Inferior parietal cortex (tissue), 1 donor: ENCODE data around the gene FAM131A.

ENCODE experiments used
- DNase-seq: peaks from one replicate; pipeline ENCODE4 v3.0.0-alpha.2; 2016; ENCODE audit errors: extremely low spot score

Gene FAM131A

DNA sequence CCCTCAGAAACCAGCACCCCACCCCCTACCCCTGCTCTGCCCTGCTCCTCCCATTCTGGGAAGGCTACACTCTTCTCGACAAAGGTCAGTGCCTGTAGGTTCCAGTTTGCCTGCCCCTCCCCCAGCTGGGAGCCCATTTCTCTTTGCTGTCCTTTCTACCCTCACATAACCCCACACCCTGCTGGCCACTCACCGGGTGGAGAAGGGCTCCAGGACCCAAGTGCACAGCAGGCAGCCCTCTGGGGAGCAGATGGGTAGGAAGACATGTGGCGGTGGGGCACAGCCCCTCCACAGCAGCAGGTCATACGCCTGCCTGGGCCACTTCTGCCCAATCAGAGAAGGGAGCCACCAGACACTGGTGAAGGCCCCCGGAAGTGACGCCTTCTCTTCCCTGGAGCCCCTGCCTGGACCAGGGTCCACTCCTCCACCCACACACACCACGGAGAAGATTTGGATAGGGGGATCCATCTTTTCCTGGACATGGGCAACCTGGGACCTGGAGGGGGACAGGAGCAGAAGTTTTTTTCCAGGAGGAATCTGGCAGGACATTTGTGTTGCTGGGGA, 40.6 kb downstream of the FAM131A start, which contains the start of gene THPO:
Gene THPO, minus strand, starts transcription at position 326 of the 564 bp plus-strand sequence. CDS start 1,948 bp downstream, outside the sequence.
- no peak for DNase-seq

DNA sequence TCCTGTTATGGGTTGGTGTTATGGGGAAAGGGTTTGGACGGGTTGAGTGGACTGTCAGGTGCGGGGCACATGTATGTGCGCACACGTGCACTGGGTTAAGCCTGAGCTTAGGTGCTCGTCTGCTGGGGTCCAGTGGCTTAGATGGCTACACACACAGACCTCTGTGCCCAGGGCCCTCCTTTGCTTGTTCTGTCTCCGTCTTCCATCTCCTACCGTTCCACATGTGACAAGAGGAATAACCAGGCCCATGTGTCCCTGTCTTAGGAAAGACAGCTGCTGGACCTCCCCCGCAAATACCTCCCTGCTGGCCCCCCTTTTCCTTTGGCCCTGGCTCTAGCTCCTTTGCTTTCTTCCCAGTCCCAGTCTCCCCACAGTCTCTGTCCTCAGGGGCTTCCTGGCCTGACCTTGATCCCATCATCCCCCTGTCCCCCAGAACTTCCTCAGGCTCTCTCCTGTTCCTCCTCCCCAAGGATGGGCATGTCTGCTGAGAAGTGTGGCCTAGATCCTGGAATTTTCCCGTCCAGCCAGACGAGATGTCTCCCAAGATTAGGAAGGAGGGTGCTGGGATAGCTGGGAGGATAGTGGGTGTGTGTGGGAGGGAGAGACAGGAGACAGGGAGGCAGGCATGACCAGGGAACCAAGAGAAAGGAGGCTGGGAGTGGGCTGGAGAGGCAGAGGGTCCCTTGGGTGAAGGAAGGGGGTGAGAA, 41.4 kb downstream of the FAM131A start:
- DNase-seq: no peak

DNA sequence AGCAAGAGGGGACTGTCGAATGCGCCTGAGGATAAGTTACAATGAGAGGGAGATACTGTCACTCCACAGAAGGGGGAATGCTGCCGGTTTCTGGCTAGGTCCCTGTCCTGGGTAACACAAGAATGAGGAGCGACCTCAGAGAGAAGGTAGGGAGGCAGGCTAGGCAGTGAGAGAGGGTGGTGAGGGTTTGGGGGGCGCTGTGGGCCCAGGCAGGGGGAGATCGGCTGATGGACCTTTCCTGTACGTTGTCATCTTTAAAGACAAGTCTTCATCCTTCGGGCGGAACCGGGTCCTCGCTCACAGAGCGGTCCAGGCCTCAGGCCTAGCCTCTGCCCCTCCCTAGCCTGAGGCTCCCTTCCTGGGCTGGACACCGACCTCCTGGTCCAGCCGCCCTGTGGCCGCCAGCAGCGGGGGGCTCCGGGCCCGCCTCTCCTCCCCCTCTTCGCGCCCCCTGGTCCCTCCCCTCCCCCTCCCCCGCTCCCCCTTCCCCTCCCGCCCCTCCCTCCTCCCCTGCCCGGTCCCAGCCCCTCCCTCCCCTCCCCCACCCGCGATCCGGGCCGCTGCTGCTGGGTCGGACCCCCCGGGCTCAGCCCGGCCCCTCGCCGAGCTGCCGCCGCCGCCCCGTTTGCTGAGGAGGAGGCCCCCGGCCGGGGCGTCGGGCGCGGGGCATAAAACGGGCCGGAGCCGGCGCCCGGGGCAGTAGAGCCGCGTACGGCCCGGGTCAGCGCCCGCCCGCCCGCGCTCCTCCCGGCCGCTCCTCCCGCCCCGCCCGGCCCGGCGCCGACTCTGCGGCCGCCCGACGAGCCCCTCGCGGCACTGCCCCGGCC, 42.2 kb downstream of the FAM131A start, which contains the start of gene CHRD:
Gene CHRD, plus strand, starts transcription at position 697 of the 827 bp plus-strand sequence. CDS start 265 bp downstream, outside the sequence.
- no peak for DNase-seq

DNA sequence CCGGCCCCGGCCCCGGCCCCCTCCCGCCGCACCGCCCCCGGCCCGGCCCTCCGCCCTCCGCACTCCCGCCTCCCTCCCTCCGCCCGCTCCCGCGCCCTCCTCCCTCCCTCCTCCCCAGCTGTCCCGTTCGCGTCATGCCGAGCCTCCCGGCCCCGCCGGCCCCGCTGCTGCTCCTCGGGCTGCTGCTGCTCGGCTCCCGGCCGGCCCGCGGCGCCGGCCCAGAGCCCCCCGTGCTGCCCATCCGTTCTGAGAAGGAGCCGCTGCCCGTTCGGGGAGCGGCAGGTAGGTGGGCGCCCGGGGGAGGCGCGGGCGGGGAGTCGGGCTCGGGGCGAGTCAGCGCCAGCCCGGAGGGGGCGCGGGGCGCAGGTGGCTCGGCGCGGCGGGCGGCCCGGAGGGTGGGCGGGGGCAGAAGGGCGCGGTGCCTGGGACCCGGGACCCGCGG, 42.8 kb downstream of the FAM131A start:
- DNase-seq: no peak

DNA sequence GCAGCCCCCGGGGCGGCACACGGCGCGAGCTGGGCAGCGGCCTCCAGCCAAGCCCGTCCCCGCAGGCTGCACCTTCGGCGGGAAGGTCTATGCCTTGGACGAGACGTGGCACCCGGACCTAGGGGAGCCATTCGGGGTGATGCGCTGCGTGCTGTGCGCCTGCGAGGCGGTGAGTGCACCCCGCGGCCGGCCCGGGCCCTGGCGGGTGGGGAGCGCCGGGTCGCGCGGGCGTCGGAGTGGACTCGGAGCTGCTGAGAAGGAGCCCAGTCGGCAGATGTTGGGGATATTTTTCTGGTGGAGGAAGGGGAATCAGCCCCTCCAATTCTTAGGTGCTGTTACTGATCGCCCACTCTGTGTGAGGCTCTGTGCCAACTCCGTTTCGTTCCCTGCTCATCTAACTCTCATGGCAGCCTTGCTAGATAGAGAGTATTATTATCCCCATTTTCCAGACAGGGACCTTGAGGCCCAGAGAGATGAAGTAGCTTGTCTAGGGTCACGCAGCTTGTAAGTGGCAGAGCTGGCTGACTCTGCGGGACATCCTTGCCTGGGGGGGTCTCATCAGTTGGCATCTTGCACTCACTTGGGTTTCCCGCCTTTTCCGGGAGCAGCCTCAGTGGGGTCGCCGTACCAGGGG, 43.3 kb downstream of the FAM131A start:
- DNase-seq: peak; percentile 36

DNA sequence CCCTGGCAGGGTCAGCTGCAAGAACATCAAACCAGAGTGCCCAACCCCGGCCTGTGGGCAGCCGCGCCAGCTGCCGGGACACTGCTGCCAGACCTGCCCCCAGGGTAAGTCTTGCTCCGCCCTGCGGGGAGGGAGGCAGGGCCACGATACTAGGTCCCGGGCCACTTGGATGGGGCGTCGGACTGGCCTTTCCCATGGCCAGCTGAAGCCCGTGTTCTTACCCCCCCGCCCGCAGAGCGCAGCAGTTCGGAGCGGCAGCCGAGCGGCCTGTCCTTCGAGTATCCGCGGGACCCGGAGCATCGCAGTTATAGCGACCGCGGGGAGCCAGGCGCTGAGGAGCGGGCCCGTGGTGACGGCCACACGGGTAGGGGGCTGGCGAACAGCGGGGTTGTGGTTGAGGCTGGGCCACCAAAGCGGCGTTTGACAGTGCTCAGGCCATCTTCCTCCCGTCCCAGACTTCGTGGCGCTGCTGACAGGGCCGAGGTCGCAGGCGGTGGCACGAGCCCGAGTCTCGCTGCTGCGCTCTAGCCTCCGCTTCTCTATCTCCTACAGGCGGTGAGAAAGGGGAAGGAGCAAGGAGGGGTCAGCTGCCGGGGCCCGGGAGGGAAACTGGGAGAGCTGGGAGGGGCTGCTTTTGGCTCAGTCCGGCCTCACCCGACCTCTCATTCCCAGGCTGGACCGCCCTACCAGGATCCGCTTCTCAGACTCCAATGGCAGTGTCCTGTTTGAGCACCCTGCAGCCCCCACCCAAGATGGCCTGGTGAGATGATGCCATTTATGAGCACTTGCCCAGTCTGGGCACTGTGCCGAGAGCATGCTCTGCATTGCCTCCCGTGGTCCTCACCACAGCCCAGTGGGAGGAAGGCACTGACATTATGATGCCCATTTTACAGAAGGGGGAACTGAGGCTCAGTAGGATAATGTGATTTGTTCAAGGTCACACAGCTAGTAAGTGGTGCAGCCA, 44.1 kb downstream of the FAM131A start:
- DNase-seq: no peak

DNA sequence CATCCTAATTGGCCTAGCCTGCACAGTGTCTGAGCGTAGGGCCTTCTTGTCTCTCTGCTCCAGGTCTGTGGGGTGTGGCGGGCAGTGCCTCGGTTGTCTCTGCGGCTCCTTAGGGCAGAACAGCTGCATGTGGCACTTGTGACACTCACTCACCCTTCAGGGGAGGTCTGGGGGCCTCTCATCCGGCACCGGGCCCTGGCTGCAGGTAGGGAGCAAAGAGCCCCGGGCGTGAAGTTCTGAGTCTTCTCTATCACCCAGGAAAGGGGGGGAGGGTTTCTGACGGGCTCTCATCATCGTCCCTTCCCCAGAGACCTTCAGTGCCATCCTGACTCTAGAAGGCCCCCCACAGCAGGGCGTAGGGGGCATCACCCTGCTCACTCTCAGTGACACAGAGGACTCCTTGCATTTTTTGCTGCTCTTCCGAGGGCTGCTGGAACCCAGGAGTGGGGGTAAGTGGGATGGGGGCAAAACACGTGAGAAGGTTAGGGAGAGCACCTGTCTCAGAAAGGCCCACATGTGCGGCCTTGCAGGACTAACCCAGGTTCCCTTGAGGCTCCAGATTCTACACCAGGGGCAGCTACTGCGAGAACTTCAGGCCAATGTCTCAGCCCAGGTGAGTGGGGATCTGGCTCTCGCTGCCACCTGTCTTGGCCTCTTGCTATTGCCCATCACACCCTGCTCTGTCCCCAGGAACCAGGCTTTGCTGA, 45.1 kb downstream of the FAM131A start:
- no peak for DNase-seq

DNA sequence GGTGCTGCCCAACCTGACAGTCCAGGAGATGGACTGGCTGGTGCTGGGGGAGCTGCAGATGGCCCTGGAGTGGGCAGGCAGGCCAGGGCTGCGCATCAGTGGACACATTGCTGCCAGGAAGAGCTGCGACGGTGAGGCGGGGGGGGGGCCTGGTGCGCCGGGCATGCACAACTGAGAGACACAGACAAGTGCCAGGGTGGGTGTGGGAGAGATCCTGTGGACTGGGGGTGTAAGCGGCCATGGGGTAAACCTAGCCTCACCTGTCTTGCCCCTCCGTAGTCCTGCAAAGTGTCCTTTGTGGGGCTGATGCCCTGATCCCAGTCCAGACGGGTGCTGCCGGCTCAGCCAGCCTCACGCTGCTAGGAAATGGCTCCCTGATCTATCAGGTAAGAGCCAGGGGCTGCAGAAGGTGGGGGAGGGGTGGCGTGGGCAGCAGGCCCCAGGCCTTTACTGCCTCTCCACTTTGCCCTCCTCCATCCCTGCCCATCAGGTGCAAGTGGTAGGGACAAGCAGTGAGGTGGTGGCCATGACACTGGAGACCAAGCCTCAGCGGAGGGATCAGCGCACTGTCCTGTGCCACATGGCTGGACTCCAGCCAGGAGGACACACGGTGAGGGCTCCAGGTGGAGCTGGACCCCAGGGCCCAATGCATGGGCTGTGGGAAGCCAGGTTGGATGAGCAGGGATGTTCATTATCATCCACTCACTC, 45.8 kb downstream of the FAM131A start:
- DNase-seq: no peak

DNA sequence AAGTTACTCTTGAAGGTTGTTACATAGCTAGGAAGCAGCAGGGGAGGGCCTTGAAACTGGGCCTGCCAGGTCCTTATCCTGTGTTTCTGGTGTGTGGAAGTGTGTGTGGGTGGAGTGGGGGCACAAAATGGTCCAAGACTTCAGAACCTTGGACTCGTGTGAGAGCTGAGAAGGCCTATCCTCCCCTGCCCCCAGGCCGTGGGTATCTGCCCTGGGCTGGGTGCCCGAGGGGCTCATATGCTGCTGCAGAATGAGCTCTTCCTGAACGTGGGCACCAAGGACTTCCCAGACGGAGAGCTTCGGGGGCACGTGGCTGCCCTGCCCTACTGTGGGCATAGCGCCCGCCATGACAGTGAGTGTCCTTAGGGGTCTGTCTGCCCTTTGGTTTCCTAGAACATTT, 46.9 kb downstream of the FAM131A start:
- no peak for DNase-seq

DNA sequence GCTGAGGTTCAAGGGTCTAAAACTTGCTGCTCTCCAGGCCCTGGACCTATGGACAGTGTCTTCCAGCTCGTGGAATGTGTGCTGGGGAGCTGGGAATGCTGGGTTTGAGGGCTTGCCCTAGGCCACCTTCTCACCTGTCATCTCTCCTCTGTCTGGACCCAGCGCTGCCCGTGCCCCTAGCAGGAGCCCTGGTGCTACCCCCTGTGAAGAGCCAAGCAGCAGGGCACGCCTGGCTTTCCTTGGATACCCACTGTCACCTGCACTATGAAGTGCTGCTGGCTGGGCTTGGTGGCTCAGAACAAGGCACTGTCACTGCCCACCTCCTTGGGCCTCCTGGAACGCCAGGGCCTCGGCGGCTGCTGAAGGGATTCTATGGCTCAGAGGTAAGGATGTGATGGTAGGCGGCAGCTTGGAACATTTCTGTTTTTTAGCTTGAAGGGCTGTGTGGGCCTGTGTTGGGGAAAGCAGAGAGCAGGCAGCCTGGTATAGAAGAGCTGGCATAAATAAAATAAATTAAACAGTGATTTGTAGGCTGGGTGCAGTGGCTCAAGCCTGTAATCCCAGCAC, 47.5 kb downstream of the FAM131A start:
- DNase-seq: no peak

DNA sequence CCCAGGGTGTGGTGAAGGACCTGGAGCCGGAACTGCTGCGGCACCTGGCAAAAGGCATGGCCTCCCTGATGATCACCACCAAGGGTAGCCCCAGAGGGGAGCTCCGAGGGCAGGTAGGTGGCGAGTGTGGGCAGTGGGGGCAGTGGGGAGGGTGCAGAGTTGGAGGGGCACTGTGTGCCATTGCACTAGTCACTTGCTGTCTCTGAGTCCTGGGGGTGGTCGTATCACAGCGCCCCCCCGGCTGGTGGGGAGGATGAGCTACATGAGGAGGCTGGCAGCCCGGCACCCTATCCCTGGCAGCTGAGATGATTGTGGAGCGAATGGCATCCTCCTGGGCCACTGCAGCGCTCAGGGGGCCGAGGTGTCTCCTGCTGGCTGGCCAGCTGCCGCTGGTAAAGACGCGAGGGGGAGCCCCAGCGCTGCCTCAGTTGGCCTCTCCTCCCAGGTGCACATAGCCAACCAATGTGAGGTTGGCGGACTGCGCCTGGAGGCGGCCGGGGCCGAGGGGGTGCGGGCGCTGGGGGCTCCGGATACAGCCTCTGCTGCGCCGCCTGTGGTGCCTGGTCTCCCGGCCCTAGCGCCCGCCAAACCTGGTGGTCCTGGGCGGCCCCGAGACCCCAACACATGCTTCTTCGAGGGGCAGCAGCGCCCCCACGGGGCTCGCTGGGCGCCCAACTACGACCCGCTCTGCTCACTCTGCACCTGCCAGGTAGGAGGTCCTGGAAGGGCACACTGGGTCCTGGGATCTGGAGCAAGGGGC, 48.8 kb downstream of the FAM131A start:
- no peak for DNase-seq

DNA sequence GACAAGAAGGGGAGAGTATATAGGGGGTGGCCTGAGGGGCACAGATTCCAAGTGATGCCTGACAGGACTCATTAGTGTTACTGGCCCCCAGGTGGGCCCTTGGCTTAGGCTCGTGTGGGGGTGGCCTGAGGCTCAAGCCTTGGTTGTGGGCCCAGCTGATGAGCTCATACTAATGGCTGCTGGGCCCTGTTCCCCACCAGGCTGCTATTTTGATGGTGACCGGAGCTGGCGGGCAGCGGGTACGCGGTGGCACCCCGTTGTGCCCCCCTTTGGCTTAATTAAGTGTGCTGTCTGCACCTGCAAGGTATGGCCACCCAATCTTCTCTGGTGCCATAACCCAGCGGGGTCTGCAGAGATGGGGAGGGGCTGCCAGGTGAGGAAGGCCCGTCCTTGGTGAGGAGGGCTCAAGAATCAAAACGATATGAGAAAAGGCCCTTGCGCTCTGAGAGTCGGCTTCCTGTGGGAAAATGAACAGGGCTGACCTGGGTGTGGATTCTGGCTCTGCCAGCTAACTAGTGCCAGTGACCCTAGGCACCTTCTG, 49.8 kb downstream of the FAM131A start:
- no peak for DNase-seq

DNA sequence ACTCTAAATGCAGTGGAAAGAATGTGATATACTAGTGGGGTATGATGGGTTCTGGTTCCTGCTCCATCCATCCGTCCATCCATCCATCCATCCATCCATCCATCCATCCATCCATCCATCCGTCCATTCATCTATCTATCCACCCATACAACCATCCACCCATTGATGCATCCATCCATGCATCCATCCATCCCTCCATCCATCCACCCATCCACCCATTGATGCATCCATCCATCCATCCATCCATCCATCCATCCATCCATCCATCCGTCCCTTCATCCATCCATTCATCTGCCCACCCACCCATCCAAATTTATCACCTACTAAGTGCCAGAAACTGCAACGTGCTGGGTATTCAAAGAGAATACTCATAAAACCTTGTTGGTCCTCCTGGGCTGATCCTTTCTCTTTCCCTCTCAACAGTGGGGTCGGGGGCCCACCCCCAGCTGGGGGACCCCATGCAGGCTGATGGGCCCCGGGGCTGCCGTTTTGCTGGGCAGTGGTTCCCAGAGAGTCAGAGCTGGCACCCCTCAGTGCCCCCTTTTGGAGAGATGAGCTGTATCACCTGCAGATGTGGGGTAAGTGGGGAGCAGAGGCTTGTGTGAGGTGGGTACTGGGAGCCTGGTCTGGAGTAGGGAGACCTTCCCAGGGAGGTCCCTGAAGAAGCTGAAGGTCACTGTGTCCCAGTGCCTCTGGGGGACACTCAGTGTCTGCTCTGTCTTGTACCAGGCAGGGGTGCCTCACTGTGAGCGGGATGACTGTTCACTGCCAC, 51.0 kb downstream of the FAM131A start:
- DNase-seq: no peak

DNA sequence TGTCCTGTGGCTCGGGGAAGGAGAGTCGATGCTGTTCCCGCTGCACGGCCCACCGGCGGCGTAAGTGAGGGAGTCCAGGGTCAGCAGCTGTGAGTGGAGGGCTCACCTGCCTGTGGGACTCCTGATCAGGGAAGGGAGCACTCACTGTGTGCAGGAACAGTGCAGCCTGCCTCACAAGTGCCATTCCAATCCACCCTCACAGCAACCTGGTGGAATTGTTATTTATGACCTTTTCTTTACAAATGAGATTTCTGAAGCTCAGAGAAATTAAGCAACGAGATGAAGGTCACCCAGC, 51.5 kb downstream of the FAM131A start:
- no peak for DNase-seq

DNA sequence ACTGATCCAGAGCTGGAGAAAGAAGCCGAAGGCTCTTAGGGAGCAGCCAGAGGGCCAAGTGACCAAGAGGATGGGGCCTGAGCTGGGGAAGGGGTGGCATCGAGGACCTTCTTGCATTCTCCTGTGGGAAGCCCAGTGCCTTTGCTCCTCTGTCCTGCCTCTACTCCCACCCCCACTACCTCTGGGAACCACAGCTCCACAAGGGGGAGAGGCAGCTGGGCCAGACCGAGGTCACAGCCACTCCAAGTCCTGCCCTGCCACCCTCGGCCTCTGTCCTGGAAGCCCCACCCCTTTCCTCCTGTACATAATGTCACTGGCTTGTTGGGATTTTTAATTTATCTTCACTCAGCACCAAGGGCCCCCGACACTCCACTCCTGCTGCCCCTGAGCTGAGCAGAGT, 52.0 kb downstream of the FAM131A start:
- no peak for DNase-seq

DNA sequence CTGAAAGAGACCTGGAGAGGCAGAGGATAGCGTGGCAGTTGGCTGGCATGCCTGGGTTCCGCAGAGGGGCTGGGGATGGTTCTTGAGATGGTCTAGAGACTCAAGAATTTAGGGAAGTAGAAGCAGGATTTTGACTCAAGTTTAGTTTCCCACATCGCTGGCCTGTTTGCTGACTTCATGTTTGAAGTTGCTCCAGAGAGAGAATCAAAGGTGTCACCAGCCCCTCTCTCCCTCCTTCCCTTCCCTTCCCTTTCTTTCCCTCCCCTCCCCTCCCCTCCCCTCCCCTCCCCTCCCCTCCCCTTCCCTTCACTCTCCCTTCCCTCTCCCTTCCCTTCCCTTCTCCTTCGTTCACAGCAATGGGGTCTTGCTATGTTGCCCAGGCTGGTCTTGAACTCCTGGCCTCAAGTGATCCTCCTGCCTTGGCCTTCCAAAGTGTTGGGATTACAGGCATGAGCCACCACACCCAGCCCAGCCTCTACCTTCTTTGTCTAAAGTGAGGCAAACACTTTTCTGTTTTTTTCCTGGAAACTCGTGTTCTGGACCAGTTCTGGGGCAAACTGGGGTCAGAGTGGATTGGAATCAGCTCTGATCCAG, 52.6 kb downstream of the FAM131A start:
- no peak for DNase-seq

DNA sequence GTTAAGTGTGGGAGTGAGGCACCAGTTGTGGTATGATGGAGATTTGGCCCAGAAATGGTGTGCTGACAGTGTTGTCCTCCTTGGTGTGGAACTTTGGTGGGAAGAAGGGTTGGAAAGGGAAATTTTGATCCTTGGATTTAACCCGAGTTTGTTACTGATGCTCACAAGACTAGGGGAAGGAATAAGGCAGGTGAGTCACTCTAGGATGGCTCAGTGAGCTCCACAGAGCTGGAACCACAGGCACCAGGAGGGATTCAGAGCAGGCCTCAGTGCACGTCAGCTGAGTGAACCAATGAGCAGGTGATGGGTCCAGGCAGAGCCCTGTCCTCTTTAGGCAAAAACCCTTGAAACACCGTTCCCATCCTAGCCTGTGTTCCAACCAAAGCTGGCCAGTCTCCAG, 53.9 kb downstream of the FAM131A start:
- DNase-seq: no peak
